Measurements from ENCODE around the gene ZNF761. TPM values are rescaled to one million over a fixed set of nuclear protein-coding genes. Genes with fewer than 3 reads are reported as not detected.

Gene ZNF761
- total and polyA plus RNA-seq, 2 donors (not counting 3 experiments of a cell fraction or from before 2014, with no cell fraction given): 6.4 to 8.8 TPM

- Histone ChIP-seq H3K36me3 (ENCODE audit: control insufficient read depth in 2 of 2, extremely low read depth in 1 of 2, insufficient read depth in 2 of 2, low read length in 2 of 2) (no peaks in the 10 kb centered on the region), H2AFZ (ENCODE audit: low read depth, low read length) (no peak overlapping the region), H3K4me1 (ENCODE audit: control insufficient read depth, extremely low read depth, insufficient read depth, low read length) (no peaks in the 10 kb centered on the region), H3K4me2 (ENCODE audit: insufficient read depth, low read length) (no peak overlapping the region), H3K9me3 (replicated peaks; ENCODE audit: control insufficient read depth, insufficient read depth, low read length) (no peaks in the 10 kb centered on the region), H4K20me1 (replicated peaks; ENCODE audit: control insufficient read depth, extremely low read depth, insufficient read depth, low read length) (no peaks in the 10 kb centered on the region), H3K27me3 (ENCODE audit: control insufficient read depth in 2 of 2, insufficient read depth in 2 of 2, low read length in 2 of 2) (no peaks in the 10 kb centered on the region), H3K9me1 (replicated peaks; ENCODE audit: control insufficient read depth, extremely low read depth, insufficient read depth, low read length) (no peaks in the 10 kb centered on the region), H3K9ac (replicated peaks; ENCODE audit: extremely low read depth, insufficient read depth, low read length) (no peak overlapping the region), H3K27ac (ENCODE audit: insufficient read depth, low read depth, low read length) (no peak overlapping the region), H3K4me3 (replicated peaks in 1 of 3; ENCODE audit: insufficient read depth in 1 of 3, low read depth in 1 of 3, low read length in 3 of 3) (no peak overlapping the region), H3K79me2 (ENCODE audit: control insufficient read depth, insufficient read depth, low read length) (no peaks in the 10 kb centered on the region)
- BruUV-seq (replicated peaks): no TSS peak
- POLR2A ChIA-PET: no interaction called here
- TF ChIP-seq CTCF (IDR thresholded peaks at IDR 0.05; ENCODE audit: extremely low read depth in 1 of 2, insufficient read depth in 1 of 2, low read depth in 1 of 2, low read length in 2 of 2): peak; percentile 71 to 89
- TF ChIP-seq POLR2AphosphoS5 (IDR thresholded peaks at IDR 0.05; ENCODE audit: insufficient read depth, low read depth, low read length): no peak
- no peak for TF ChIP-seq EZH2 (IDR thresholded peaks at IDR 0.05; ENCODE audit: borderline replicate concordance, low read depth, low read length, severe bottlenecking)
- no peak for TF ChIP-seq MYC (IDR thresholded peaks at IDR 0.05; ENCODE audit: low read depth, low read length)
- intact Hi-C loops (cut with micrococcal nuclease) (loop anchor here (1.0 kb wide), 1 partner anchor 87 kb away; no protein-coding TSS in a partner anchor), dilution Hi-C loops (cut with MboI; ENCODE audit: extremely low pct_ligation_motif_present, low sequenced_read_pairs) (no loop called here)
- DNase-seq (ENCODE audit: low read depth, low spot score) (peak; percentile 58), FAIRE-seq (peak; percentile 93)
- CTCF ChIA-PET: interaction anchor here (0.6 to 3.4 kb wide), 22 partner anchors 9 to 467 kb away, joined by 3 to 61 read pairs (median 4); partner anchors contain the start of genes ZNF347 and ZNF765
Observed at GRCh38 chr19:53424968-53425597, 6.7 kb upstream of the ZNF761 start.
